PC-3 (cell line): ENCODE results near the gene ADAM12.

ENCODE experiments used
- EZH2 ChIP-seq: fragments of 300-600 bp; sonication (generic); IDR thresholded peaks from one replicate; pipeline ENCODE4 v1.6.1; 2017; ENCODE audit warnings: antibody characterized with exemption, mild to moderate bottlenecking, low read length; ENCODE audit not compliant: unreplicated experiment
- EZH2phosphoT487 ChIP-seq: fragments of 300-600 bp; sonication (generic); IDR thresholded peaks from 2 replicates; pipeline ENCODE4 v1.6.1; 2018; ENCODE audit warnings: mild to moderate bottlenecking, antibody characterized with exemption, low read length, borderline replicate concordance
- TF ChIP-seq, protein P1 (sequence below): fragments of 300-600 bp; sonication (generic); conservative IDR thresholded peaks from 2 replicates; pipeline ENCODE4 v1.5.1; 2017; ENCODE audit warnings: antibody characterized with exemption, low read depth, mild to moderate bottlenecking, low read length

DNA sequence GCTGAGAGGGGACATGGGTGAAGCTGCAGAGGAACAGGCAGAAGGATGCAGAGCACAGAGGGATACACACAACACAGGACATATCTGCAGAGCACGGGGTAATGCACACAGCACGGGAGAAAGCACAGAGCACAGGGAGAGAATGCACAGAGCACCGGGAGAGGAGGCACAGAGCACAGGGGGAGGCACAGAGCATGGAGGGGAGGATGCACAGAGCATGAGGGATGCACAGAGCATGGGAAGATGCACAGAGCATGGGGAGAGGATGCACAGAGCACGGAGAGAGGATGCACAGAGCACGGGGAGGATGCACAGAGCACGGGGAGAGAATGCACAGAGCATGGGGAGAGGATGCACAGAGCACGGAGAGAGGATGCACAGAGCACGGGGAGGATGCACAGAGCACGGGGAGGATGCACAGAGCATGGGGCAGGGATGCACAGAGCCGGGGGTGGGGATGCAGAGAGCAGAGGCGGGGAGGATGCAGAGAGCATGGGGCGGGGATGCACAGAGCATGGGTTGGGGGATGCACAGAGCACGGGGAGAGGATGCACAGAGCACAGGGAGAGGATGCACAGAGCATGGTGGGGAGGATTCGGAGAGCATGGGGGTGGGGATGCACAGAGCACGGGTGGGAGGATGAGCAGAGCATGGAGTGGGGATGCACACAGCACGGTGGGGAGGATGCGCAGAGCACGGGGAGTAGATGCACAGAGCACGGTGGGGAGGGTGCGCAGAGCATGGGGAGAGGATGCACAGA, 230.0 kb downstream of the ADAM12 start:
- TF ChIP-seq, protein P1, sequence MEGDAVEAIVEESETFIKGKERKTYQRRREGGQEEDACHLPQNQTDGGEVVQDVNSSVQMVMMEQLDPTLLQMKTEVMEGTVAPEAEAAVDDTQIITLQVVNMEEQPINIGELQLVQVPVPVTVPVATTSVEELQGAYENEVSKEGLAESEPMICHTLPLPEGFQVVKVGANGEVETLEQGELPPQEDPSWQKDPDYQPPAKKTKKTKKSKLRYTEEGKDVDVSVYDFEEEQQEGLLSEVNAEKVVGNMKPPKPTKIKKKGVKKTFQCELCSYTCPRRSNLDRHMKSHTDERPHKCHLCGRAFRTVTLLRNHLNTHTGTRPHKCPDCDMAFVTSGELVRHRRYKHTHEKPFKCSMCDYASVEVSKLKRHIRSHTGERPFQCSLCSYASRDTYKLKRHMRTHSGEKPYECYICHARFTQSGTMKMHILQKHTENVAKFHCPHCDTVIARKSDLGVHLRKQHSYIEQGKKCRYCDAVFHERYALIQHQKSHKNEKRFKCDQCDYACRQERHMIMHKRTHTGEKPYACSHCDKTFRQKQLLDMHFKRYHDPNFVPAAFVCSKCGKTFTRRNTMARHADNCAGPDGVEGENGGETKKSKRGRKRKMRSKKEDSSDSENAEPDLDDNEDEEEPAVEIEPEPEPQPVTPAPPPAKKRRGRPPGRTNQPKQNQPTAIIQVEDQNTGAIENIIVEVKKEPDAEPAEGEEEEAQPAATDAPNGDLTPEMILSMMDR = no peak
- TF ChIP-seq EZH2 = no peak
- no peak for TF ChIP-seq EZH2phosphoT487
